Astrocyte (in vitro differentiated cells and primary cell): ENCODE data around the gene PPL. TPM values are rescaled to one million over a fixed set of nuclear protein-coding genes. Genes with fewer than 3 reads are reported as not detected.
"Not testable (repeated sequence)": the region's sequence is repeated elsewhere in the genome, so short reads cannot be mapped to it uniquely, and the experiment has no call there.

Source experiments
- DNase-seq: peaks from one replicate; pipeline ENCODE4 v3.0.0-alpha.2; 2010; ENCODE audit warnings: low read depth
- FAIRE-seq: peaks from 2 replicates; lab custom pipeline; 2011; peaks lifted over from hg19 to GRCh38; lab: Jason Lieb, UNC
- H2AFZ ChIP-seq: 2 replicates; pipeline ENCODE4 v1.6.0; 2012; ENCODE audit warnings: low read depth, low read length, inconsistent platforms
- H3K27ac ChIP-seq: 2 replicates; pipeline ENCODE4 v1.5.1; 2011; ENCODE audit warnings: low read depth, low read length, inconsistent platforms
- H3K27me3 ChIP-seq: 2 replicates; pipeline ENCODE4 v1.6.0; 2011; ENCODE audit warnings: low read length, inconsistent platforms; ENCODE audit not compliant: insufficient read depth
- H3K36me3 ChIP-seq: 2 replicates; pipeline ENCODE4 v1.5.1; 2011; ENCODE audit warnings: low read length, inconsistent platforms; ENCODE audit not compliant: insufficient read depth
- H3K4me1 ChIP-seq: 2 replicates; pipeline ENCODE4 v1.5.1; 2011; ENCODE audit warnings: low read length, inconsistent platforms; ENCODE audit not compliant: insufficient read depth
- H3K4me2 ChIP-seq: 2 replicates; pipeline ENCODE4 v1.6.0; 2012; ENCODE audit warnings: low read length, inconsistent platforms
- H3K4me3 ChIP-seq: 2 replicates; pipeline ENCODE4 v1.5.1; 2011; ENCODE audit warnings: low read depth, mild to moderate bottlenecking, low read length, inconsistent platforms; ENCODE audit not compliant: insufficient read depth
- H3K79me2 ChIP-seq: 2 replicates; pipeline ENCODE4 v1.6.0; 2012; ENCODE audit warnings: mild to moderate bottlenecking, low read length, inconsistent platforms; ENCODE audit not compliant: insufficient read depth
- H3K9ac ChIP-seq: 2 replicates; pipeline ENCODE4 v1.6.0; 2012; ENCODE audit warnings: mild to moderate bottlenecking, low read length, inconsistent platforms
- H3K9me3 ChIP-seq: 2 replicates; pipeline ENCODE4 v1.5.1; 2012; ENCODE audit warnings: low read depth, mild to moderate bottlenecking, low read length, inconsistent platforms; ENCODE audit not compliant: insufficient read depth
- H4K20me1 ChIP-seq: 2 replicates; pipeline ENCODE4 v1.6.0; 2012; ENCODE audit warnings: low read length, inconsistent platforms; ENCODE audit not compliant: insufficient read depth
- H3K27ac Mint-ChIP-seq: one replicate; pipeline ENCODE4 v1.8.0; 2021; ENCODE audit warnings: mild to moderate bottlenecking, mixed read lengths; ENCODE audit not compliant: unreplicated experiment
- H3K27me3 Mint-ChIP-seq: one replicate; pipeline ENCODE4 v1.8.0; 2021; ENCODE audit warnings: low read depth, mixed read lengths; ENCODE audit not compliant: unreplicated experiment
- H3K36me3 Mint-ChIP-seq: one replicate; pipeline ENCODE4 v1.8.0; 2021; ENCODE audit warnings: low read depth, mixed read lengths; ENCODE audit not compliant: unreplicated experiment
- H3K4me1 Mint-ChIP-seq: one replicate; pipeline ENCODE4 v1.8.0; 2021; ENCODE audit warnings: low read depth, mixed read lengths; ENCODE audit not compliant: unreplicated experiment
- H3K4me3 Mint-ChIP-seq: one replicate; pipeline ENCODE4 v1.8.0; 2021; ENCODE audit warnings: mild to moderate bottlenecking, moderate library complexity, mixed read lengths; ENCODE audit not compliant: unreplicated experiment
- H3K9me3 Mint-ChIP-seq: one replicate; pipeline ENCODE4 v1.8.0; 2021; ENCODE audit warnings: mild to moderate bottlenecking, mixed read lengths; ENCODE audit not compliant: unreplicated experiment
- EZH2 ChIP-seq: IDR thresholded peaks from 2 replicates; pipeline ENCODE4 v1.6.1; 2012; ENCODE audit warnings: mild to moderate bottlenecking, low read length, inconsistent platforms; ENCODE audit not compliant: insufficient read depth
- total RNA-seq: library from RNA; stranded (reverse); gene quantifications from 2 replicates; pipeline ENCODE4 v1.2.1, GENCODE V29; 2021
- TF ChIP-seq, protein P1 (sequence below): IDR thresholded peaks from 2 replicates; pipeline ENCODE4 v1.5.1; 2011; ENCODE audit warnings: low read depth, mild to moderate bottlenecking, inconsistent platforms, low read length, moderate library complexity; ENCODE audit not compliant: insufficient read depth

The PPL gene
- total RNA-seq, 1 donor from 2014 or later: 12.3 TPM

DNA sequence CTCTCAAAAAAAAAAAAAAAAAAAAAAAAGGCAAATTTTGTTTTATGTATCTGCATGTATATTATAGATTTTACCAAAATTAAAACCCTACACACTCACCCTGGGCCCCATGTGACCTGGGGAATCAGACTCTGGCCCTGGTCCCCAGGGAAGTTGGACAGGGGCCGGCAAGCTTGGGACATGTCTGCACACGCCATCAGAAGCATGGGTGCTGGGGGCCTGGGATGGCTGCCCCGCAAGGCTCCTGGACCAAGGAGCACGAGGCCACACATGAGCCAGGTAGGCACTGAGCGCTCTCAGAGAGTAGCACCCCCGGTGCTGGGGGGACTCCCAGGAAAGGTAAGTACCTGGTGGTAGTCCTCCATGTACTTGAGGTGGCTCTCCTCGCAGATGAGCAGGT is 39.6 kb downstream of the PPL start:
- no peak for DNase-seq
- Mint-ChIP-seq H3K4me3 (no peak overlapping the region), H3K4me1 (no peaks in the 10 kb centered on the region), H3K36me3 (peaks cover 9% of the 10 kb centered on the region), H3K9me3 (peaks cover 4% of the 10 kb centered on the region), H3K27me3 (peaks cover 3% of the 10 kb centered on the region), H3K27ac (no peak overlapping the region)
- H3K9me3 ChIP-seq: no peaks in the 10 kb centered on the region
- H3K27ac ChIP-seq: no peak overlapping the region
- no peak overlapping the region for H3K4me3 ChIP-seq
- no peak for FAIRE-seq
- no peak for TF ChIP-seq EZH2
- TF ChIP-seq, protein P1, sequence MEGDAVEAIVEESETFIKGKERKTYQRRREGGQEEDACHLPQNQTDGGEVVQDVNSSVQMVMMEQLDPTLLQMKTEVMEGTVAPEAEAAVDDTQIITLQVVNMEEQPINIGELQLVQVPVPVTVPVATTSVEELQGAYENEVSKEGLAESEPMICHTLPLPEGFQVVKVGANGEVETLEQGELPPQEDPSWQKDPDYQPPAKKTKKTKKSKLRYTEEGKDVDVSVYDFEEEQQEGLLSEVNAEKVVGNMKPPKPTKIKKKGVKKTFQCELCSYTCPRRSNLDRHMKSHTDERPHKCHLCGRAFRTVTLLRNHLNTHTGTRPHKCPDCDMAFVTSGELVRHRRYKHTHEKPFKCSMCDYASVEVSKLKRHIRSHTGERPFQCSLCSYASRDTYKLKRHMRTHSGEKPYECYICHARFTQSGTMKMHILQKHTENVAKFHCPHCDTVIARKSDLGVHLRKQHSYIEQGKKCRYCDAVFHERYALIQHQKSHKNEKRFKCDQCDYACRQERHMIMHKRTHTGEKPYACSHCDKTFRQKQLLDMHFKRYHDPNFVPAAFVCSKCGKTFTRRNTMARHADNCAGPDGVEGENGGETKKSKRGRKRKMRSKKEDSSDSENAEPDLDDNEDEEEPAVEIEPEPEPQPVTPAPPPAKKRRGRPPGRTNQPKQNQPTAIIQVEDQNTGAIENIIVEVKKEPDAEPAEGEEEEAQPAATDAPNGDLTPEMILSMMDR: no peak
- H2AFZ ChIP-seq: no peak overlapping the region
- no peak overlapping the region for H3K9ac ChIP-seq
- peaks cover 6% of the 10 kb centered on the region for H3K4me1 ChIP-seq
- no peaks in the 10 kb centered on the region for H3K79me2 ChIP-seq
- no peaks in the 10 kb centered on the region for H4K20me1 ChIP-seq
- no peaks in the 10 kb centered on the region for H3K27me3 ChIP-seq
- no peak overlapping the region for H3K4me2 ChIP-seq
- no peaks in the 10 kb centered on the region for H3K36me3 ChIP-seq

DNA sequence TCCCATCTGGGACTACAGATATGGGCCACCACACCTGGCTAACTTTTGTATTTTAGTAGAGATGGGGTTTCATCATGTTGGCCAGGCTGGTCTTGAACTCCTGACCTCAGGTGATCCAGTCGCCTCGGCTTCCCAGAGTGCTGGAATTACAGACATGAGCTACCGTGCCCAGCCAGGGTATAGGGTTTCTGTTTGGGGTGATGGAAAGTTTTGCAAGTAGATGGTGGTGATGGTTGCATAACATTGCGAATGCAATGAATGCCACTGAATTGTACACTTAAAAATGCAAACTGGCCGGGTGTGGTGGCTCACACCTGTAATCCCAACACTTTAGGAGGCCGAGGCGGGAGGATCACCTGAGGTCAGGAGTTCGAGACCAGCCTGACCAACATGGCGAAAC is 40.2 kb downstream of the PPL start:
- H3K36me3 Mint-ChIP-seq, H3K4me3 ChIP-seq, H3K27me3 ChIP-seq, H3K9ac ChIP-seq, H3K27ac Mint-ChIP-seq, H4K20me1 ChIP-seq, H3K27me3 Mint-ChIP-seq, H3K79me2 ChIP-seq, H3K27ac ChIP-seq, H3K9me3 Mint-ChIP-seq, FAIRE-seq, H2AFZ ChIP-seq, DNase-seq, H3K4me1 Mint-ChIP-seq, H3K4me2 ChIP-seq, H3K9me3 ChIP-seq, H3K4me3 Mint-ChIP-seq, H3K36me3 ChIP-seq: not testable (repeated sequence)
- peaks cover 11% of the 10 kb centered on the region for H3K4me1 ChIP-seq

DNA sequence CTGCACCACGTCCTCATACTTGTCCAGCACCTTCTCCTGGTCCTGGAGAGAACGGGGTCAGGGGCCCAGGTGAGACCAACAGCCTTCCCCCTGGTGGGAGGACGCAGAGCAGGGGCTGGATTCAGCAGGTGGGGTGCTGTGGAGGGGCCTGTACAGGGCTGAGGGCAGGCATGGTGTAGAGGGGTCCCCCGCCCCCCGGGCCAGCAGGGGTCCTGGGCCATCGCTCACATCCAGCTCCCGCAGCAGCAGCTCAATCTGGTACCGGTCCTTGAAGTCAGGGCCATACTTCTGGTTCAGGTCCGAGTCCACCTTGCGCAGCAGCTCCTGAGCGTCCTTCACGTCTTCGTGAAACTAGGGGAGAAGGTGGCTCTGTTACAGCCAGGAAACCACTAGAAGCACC is 41.6 kb downstream of the PPL start:
- Histone ChIP-seq H3K27ac (no peak overlapping the region), H3K4me3 (no peak overlapping the region), H3K9me3 (no peaks in the 10 kb centered on the region), H3K27me3 (no peaks in the 10 kb centered on the region), H2AFZ (no peak overlapping the region), H3K4me2 (no peak overlapping the region), H3K4me1 (peaks cover 11% of the 10 kb centered on the region), H3K9ac (no peak overlapping the region), H3K36me3 (no peaks in the 10 kb centered on the region), H3K79me2 (no peaks in the 10 kb centered on the region), H4K20me1 (peaks cover 5% of the 10 kb centered on the region)
- no peak overlapping the region for H3K4me3 Mint-ChIP-seq
- H3K4me1 Mint-ChIP-seq: no peaks in the 10 kb centered on the region
- no peak for TF ChIP-seq EZH2
- TF ChIP-seq, protein P1: no peak
- FAIRE-seq: no peak
- peaks cover 9% of the 10 kb centered on the region for H3K36me3 Mint-ChIP-seq
- no peak for DNase-seq
- H3K9me3 Mint-ChIP-seq: peaks cover 4% of the 10 kb centered on the region
- peaks cover 3% of the 10 kb centered on the region for H3K27me3 Mint-ChIP-seq
- no peak overlapping the region for H3K27ac Mint-ChIP-seq
